A673 (cell line): ENCODE measurements around the gene NDUFAF4. TPM values are rescaled to one million over a fixed set of nuclear protein-coding genes. Genes with fewer than 3 reads are reported as not detected.

Experiments used
- BruUV-seq: library from RNA; stranded (reverse); fragments of 400-500 nt; replicated peaks from 2 replicates; lab custom pipeline; 2021; lab: Mats Ljungman, UMichigan
- CTCF ChIA-PET: fragments of 300-600 bp; sonication (Branson Sonifier 250); formaldehyde crosslinking; loops from one replicate; lab custom pipeline; 2022; ENCODE audit warnings: antibody characterized with exemption; lab: Charles Lee
- POLR2A ChIA-PET: fragments of 300-600 bp; sonication (Branson Sonifier 250); formaldehyde crosslinking; loops from one replicate; lab custom pipeline; 2022; ENCODE audit warnings: antibody characterized with exemption; ENCODE audit not compliant: low non-redundant PET; lab: Charles Lee
- DNase-seq: peaks from one replicate; pipeline ENCODE4 v3.0.0-alpha.2; 2015; ENCODE audit warnings: low spot score
- H3K27ac ChIP-seq: fragments of 200-600 bp; sonication (generic); 2 replicates; pipeline ENCODE4 v1.5.1; 2016; ENCODE audit warnings: mixed run types, low read depth, mild to moderate bottlenecking, mixed read lengths, antibody characterized with exemption, low read length; ENCODE audit not compliant: poor library complexity, severe bottlenecking
- H3K27me3 ChIP-seq: fragments of 200-600 bp; sonication (generic); replicated peaks from 2 replicates; pipeline ENCODE4 v1.6.1; 2017; ENCODE audit warnings: mixed run types, low read depth, mild to moderate bottlenecking, mixed read lengths, antibody characterized with exemption, low read length; ENCODE audit not compliant: insufficient read depth, poor library complexity
- H3K36me3 ChIP-seq: fragments of 200-600 bp; sonication (generic); 2 replicates; pipeline ENCODE4 v1.6.1; 2016; ENCODE audit warnings: mixed run types, mild to moderate bottlenecking, mixed read lengths, antibody characterized with exemption, low read length; ENCODE audit not compliant: insufficient read depth, poor library complexity, severe bottlenecking
- H3K4me1 ChIP-seq: fragments of 200-600 bp; sonication (generic); 2 replicates; pipeline ENCODE4 v1.6.1; 2017; ENCODE audit warnings: mixed run types, mild to moderate bottlenecking, mixed read lengths, antibody characterized with exemption, low read length; ENCODE audit not compliant: insufficient read depth, poor library complexity, severe bottlenecking
- H3K4me3 ChIP-seq: fragments of 200-600 bp; sonication (generic); 2 replicates; pipeline ENCODE4 v1.5.1; 2016; ENCODE audit warnings: low read depth, mixed run types, mild to moderate bottlenecking, mixed read lengths, low read length; ENCODE audit not compliant: poor library complexity, severe bottlenecking
- H3K9me3 ChIP-seq: fragments of 200-600 bp; sonication (generic); 2 replicates; pipeline ENCODE4 v1.6.1; 2016; ENCODE audit warnings: mixed run types, low read depth, mild to moderate bottlenecking, mixed read lengths, antibody characterized with exemption, low read length; ENCODE audit not compliant: poor library complexity, severe bottlenecking
- CTCF ChIP-seq: fragments of 300-800, 200-600 bp; sonication (generic); conservative IDR thresholded peaks from 2 replicates; pipeline ENCODE4 v1.5.1; 2017; ENCODE audit warnings: low read depth, mild to moderate bottlenecking, antibody characterized with exemption, low read length, moderate library complexity, mixed read lengths
- EZH2 ChIP-seq: fragments of 200-600 bp; sonication (generic); IDR thresholded peaks from 2 replicates; pipeline ENCODE4 v1.6.1; 2017; ENCODE audit warnings: borderline replicate concordance, low read depth, mild to moderate bottlenecking, mixed read lengths, antibody characterized with exemption, low read length; ENCODE audit not compliant: poor library complexity, severe bottlenecking
- intact Hi-C: fragments of 100-400 bp; cut with micrococcal nuclease; formaldehyde crosslinking; loops from one replicate; pipeline ENCODE4 v1.10.0; 2022; ENCODE audit not compliant: unreplicated experiment
- total RNA-seq: library from RNA; stranded (reverse); gene quantifications from 2 replicates; pipeline ENCODE4 v1.2.3, GENCODE V29; 2021

NDUFAF4 gene
- total RNA-seq, 1 experiment from 2014 or later = 120 TPM

DNA sequence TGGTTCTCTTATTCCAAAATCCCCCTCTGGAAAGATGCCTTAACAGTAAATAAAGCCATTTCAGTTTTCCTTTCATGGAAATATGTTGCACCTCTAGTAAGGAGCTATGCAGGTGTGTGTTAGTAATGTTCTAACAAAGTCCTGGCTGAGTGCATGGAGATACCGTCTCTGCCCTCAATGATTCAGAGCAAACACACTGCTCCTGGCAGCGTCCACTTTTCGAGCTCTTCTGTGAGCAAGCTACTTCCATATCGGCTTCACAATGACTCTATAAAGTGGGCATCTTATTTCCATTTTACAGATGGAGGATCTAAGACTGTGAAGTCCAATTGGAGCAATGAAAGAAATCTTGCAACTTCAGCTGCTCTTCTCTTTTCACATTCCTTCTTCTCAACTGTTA, 30.0 kb upstream of the NDUFAF4 start:
- H3K27me3 ChIP-seq = peaks cover 7% of the 10 kb centered on the region
- intact Hi-C loops = no loop called here
- ChIA-PET CTCF (no interaction called here), POLR2A (no interaction called here)
- no peaks in the 10 kb centered on the region for H3K36me3 ChIP-seq
- DNase-seq = no peak
- BruUV-seq = no TSS peak
- no peaks in the 10 kb centered on the region for H3K9me3 ChIP-seq
- H3K4me1 ChIP-seq = peaks cover 11% of the 10 kb centered on the region
- no peak overlapping the region for H3K4me3 ChIP-seq
- TF ChIP-seq CTCF (no peak), EZH2 (no peak)
- no peak overlapping the region for H3K27ac ChIP-seq

DNA sequence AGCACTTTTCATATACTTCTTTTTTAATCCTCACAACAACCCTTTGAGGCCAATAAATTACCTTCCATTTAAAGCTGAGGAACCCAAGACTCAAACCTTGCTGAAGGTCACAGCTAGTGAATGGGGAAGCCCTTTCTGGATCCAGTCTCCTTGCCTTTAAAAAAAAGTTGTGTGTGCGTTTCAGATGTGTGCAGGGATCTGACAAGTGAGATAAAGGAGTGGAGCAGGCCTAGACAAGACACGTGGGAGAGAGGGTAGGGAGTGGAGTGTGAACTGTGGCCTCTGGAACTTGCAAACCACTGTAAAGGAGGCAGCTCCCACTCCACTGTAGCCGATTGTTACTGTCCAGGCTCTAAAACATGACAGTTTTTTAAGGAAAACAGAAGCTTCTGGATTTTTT, 28.7 kb upstream of the NDUFAF4 start:
- Histone ChIP-seq H3K27ac (no peak overlapping the region), H3K36me3 (no peaks in the 10 kb centered on the region), H3K4me3 (no peak overlapping the region), H3K9me3 (no peaks in the 10 kb centered on the region), H3K4me1 (peaks cover 11% of the 10 kb centered on the region), H3K27me3 (peaks cover 7% of the 10 kb centered on the region)
- CTCF ChIA-PET = no interaction called here
- DNase-seq = no peak
- POLR2A ChIA-PET = no interaction called here
- intact Hi-C loops = no loop called here
- no peak for TF ChIP-seq CTCF
- no peak for TF ChIP-seq EZH2
- no TSS peak for BruUV-seq

- Histone ChIP-seq H3K9me3 (no peaks in the 10 kb centered on the region), H3K4me1 (peaks cover 11% of the 10 kb centered on the region), H3K27me3 (peaks cover 7% of the 10 kb centered on the region), H3K4me3 (peak overlapping the region; percentile 70), H3K36me3 (no peaks in the 10 kb centered on the region), H3K27ac (no peak overlapping the region)
- intact Hi-C loops = no loop called here
- TF ChIP-seq EZH2 = no peak
- no peak for TF ChIP-seq CTCF
- POLR2A ChIA-PET = no interaction called here
- DNase-seq = no peak
- CTCF ChIA-PET = interaction anchor here (0.6 to 0.7 kb wide), 2 partner anchors 298 to 1774 kb away, joined by 3 to 4 read pairs; no protein-coding TSS in a partner anchor
- BruUV-seq = no TSS peak
Observed at GRCh38 chr6:96925290-96925687, 27.6 kb upstream of the NDUFAF4 start.
